ENCODE results near the gene STOX1. TPM values are rescaled to one million over a fixed set of nuclear protein-coding genes. Genes with fewer than 3 reads are reported as not detected.
"Not testable (repeated sequence)": the region's sequence is repeated elsewhere in the genome, so short reads cannot be mapped to it uniquely, and the experiment has no call there.

The STOX1 gene
- polyA plus RNA-seq, 1 donor (not counting 4 experiments of a cell fraction or from before 2014, with no cell fraction given) = 0.14 TPM

DNA sequence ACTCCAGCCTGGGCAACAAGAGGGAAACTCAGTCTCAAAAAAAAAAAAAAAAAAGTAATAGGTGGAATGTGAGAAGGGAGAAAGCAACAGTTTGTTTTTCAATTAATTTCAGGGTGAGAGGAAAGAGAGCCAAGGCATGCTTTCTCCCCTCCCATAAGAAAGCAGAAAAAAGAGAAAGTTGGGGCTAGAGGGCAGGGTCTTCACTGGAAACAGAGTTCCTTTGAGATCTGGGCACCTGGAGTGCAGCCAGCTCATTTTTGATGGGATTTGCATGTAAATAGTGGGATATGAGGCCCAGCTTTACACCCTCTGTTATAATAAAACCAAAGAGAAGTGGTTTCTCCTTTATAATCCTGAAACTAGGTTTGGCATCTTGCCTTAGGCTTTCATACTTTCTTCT is 13.8 kb upstream of the STOX1 start:
- H3K27ac ChIP-seq (ENCODE audit: control insufficient read depth, insufficient read depth, low read length) = no peak overlapping the region
- no peaks in the 10 kb centered on the region for H3K9me1 ChIP-seq (ENCODE audit: control insufficient read depth, extremely low read depth, insufficient read depth, low read length)
- peaks cover 12% of the 10 kb centered on the region for H3K4me1 ChIP-seq (ENCODE audit: control insufficient read depth, extremely low read depth, insufficient read depth, low read length)
- H3K9me3 ChIP-seq (ENCODE audit: control insufficient read depth, low read depth, low read length) = no peaks in the 10 kb centered on the region
- H4K20me1 ChIP-seq (ENCODE audit: control insufficient read depth, extremely low read depth, insufficient read depth, low read length) = no peaks in the 10 kb centered on the region
- H3K27me3 ChIP-seq (ENCODE audit: control insufficient read depth, extremely low read depth, insufficient read depth, low read length) = no peaks in the 10 kb centered on the region
- no peak for FAIRE-seq
- DNase-seq (ENCODE audit: low read depth, low spot score) = no peak
- H3K9ac ChIP-seq (ENCODE audit: control insufficient read depth, extremely low read depth, insufficient read depth, low read length) = no peak overlapping the region
- TF ChIP-seq CTCF (optimal IDR thresholded peaks at IDR 0.05 in 1 of 3, IDR thresholded peaks at IDR 0.05 in 1 of 3, conservative IDR thresholded peaks at IDR 0.05 in 1 of 3; ENCODE audit: extremely low read depth in 1 of 3, insufficient read depth in 2 of 3, low read length in 3 of 3) (no peak), EZH2 (IDR thresholded peaks at IDR 0.05; ENCODE audit: low read length) (no peak)
- dilution Hi-C loops (cut with MboI; ENCODE audit: extremely low pct_ligation_motif_present, low sequenced_read_pairs) = no loop called here
- H3K79me2 ChIP-seq (ENCODE audit: control insufficient read depth, insufficient read depth, low read length) = no peaks in the 10 kb centered on the region
- H2AFZ ChIP-seq (ENCODE audit: control insufficient read depth, low read length) = no peak overlapping the region
- H3K36me3 ChIP-seq (ENCODE audit: control insufficient read depth in 2 of 2, extremely low read depth in 1 of 2, insufficient read depth in 2 of 2, low read length in 2 of 2) = no peaks in the 10 kb centered on the region
- no peak overlapping the region for H3K4me3 ChIP-seq (ENCODE audit: control insufficient read depth in 2 of 3, extremely low read depth in 1 of 3, insufficient read depth in 2 of 3, low read depth in 1 of 3, low read length in 3 of 3)
- no peak overlapping the region for H3K4me2 ChIP-seq (ENCODE audit: control insufficient read depth, extremely low read depth, insufficient read depth, low read depth, low read length)

- FAIRE-seq (peak; percentile 74), DNase-seq (ENCODE audit: low read depth, low spot score) (peak; percentile 55)
- Histone ChIP-seq H3K9me1 (ENCODE audit: control insufficient read depth, extremely low read depth, insufficient read depth, low read length) (no peaks in the 10 kb centered on the region), H3K9me3 (ENCODE audit: control insufficient read depth, low read depth, low read length) (no peaks in the 10 kb centered on the region), H2AFZ (ENCODE audit: control insufficient read depth, low read length) (peak overlapping the region; percentile 54), H3K9ac (ENCODE audit: control insufficient read depth, extremely low read depth, insufficient read depth, low read length) (no peak overlapping the region), H3K4me1 (ENCODE audit: control insufficient read depth, extremely low read depth, insufficient read depth, low read length) (peaks cover 12% of the 10 kb centered on the region), H3K27me3 (ENCODE audit: control insufficient read depth, extremely low read depth, insufficient read depth, low read length) (no peaks in the 10 kb centered on the region), H3K27ac (ENCODE audit: control insufficient read depth, insufficient read depth, low read length) (peak overlapping the region; percentile 22), H4K20me1 (ENCODE audit: control insufficient read depth, extremely low read depth, insufficient read depth, low read length) (no peaks in the 10 kb centered on the region), H3K4me2 (ENCODE audit: control insufficient read depth, extremely low read depth, insufficient read depth, low read depth, low read length) (peak overlapping the region; percentile 53), H3K36me3 (ENCODE audit: control insufficient read depth in 2 of 2, extremely low read depth in 1 of 2, insufficient read depth in 2 of 2, low read length in 2 of 2) (no peaks in the 10 kb centered on the region), H3K4me3 (ENCODE audit: control insufficient read depth in 2 of 3, extremely low read depth in 1 of 3, insufficient read depth in 2 of 3, low read depth in 1 of 3, low read length in 3 of 3) (no peak overlapping the region), H3K79me2 (ENCODE audit: control insufficient read depth, insufficient read depth, low read length) (no peaks in the 10 kb centered on the region)
- dilution Hi-C loops (cut with MboI; ENCODE audit: extremely low pct_ligation_motif_present, low sequenced_read_pairs) = no loop called here
- TF ChIP-seq EZH2 (IDR thresholded peaks at IDR 0.05; ENCODE audit: low read length) (no peak), CTCF (optimal IDR thresholded peaks at IDR 0.05 in 1 of 3, IDR thresholded peaks at IDR 0.05 in 1 of 3, conservative IDR thresholded peaks at IDR 0.05 in 1 of 3; ENCODE audit: extremely low read depth in 1 of 3, insufficient read depth in 2 of 3, low read length in 3 of 3) (no peak)
Observed at GRCh38 chr10:68816796-68817412, 10.4 kb upstream of the STOX1 start.

- DNase-seq (ENCODE audit: low read depth, low spot score); FAIRE-seq; H3K4me2 ChIP-seq (ENCODE audit: control insufficient read depth, extremely low read depth, insufficient read depth, low read depth, low read length); H3K9me1 ChIP-seq (ENCODE audit: control insufficient read depth, extremely low read depth, insufficient read depth, low read length); H3K9me3 ChIP-seq (ENCODE audit: control insufficient read depth, low read depth, low read length); H3K27me3 ChIP-seq (ENCODE audit: control insufficient read depth, extremely low read depth, insufficient read depth, low read length); H3K36me3 ChIP-seq (ENCODE audit: control insufficient read depth in 2 of 2, extremely low read depth in 1 of 2, insufficient read depth in 2 of 2, low read length in 2 of 2); H3K79me2 ChIP-seq (ENCODE audit: control insufficient read depth, insufficient read depth, low read length); H2AFZ ChIP-seq (ENCODE audit: control insufficient read depth, low read length); H3K9ac ChIP-seq (ENCODE audit: control insufficient read depth, extremely low read depth, insufficient read depth, low read length); H3K4me3 ChIP-seq (ENCODE audit: control insufficient read depth in 2 of 3, extremely low read depth in 1 of 3, insufficient read depth in 2 of 3, low read depth in 1 of 3, low read length in 3 of 3); H4K20me1 ChIP-seq (ENCODE audit: control insufficient read depth, extremely low read depth, insufficient read depth, low read length); dilution Hi-C loops (cut with MboI; ENCODE audit: extremely low pct_ligation_motif_present, low sequenced_read_pairs); H3K27ac ChIP-seq (ENCODE audit: control insufficient read depth, insufficient read depth, low read length): not testable (repeated sequence)
- peaks cover 12% of the 10 kb centered on the region for H3K4me1 ChIP-seq (ENCODE audit: control insufficient read depth, extremely low read depth, insufficient read depth, low read length)
Observed at GRCh38 chr10:68820359-68820758, 7.0 kb upstream of the STOX1 start.

DNA sequence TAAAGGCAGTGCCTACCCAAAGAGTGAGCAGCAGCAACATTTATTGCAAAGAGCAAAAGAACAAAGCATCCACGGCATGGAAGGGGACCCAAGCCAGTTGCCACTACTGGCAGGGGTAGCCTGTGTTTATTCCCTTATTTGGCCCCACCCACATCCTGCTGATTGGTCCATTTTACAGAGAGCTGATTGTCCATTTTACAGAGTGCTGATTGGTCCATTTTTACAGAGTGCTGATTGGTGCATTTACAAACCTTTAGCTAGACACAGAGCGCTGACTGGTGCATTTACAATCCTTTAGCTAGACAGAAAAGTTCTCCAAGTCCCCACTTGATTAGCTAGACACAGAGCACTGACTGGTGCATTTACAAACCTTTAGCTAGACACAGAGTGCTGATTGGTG is 4.7 kb upstream of the STOX1 start:
- DNase-seq (ENCODE audit: low read depth, low spot score); H3K27me3 ChIP-seq (ENCODE audit: control insufficient read depth, extremely low read depth, insufficient read depth, low read length); H4K20me1 ChIP-seq (ENCODE audit: control insufficient read depth, extremely low read depth, insufficient read depth, low read length); H3K9ac ChIP-seq (ENCODE audit: control insufficient read depth, extremely low read depth, insufficient read depth, low read length); FAIRE-seq; H2AFZ ChIP-seq (ENCODE audit: control insufficient read depth, low read length); H3K27ac ChIP-seq (ENCODE audit: control insufficient read depth, insufficient read depth, low read length); H3K4me1 ChIP-seq (ENCODE audit: control insufficient read depth, extremely low read depth, insufficient read depth, low read length); H3K9me1 ChIP-seq (ENCODE audit: control insufficient read depth, extremely low read depth, insufficient read depth, low read length); H3K79me2 ChIP-seq (ENCODE audit: control insufficient read depth, insufficient read depth, low read length); H3K4me3 ChIP-seq (ENCODE audit: control insufficient read depth in 2 of 3, extremely low read depth in 1 of 3, insufficient read depth in 2 of 3, low read depth in 1 of 3, low read length in 3 of 3); H3K9me3 ChIP-seq (ENCODE audit: control insufficient read depth, low read depth, low read length); H3K36me3 ChIP-seq (ENCODE audit: control insufficient read depth in 2 of 2, extremely low read depth in 1 of 2, insufficient read depth in 2 of 2, low read length in 2 of 2); dilution Hi-C loops (cut with MboI; ENCODE audit: extremely low pct_ligation_motif_present, low sequenced_read_pairs); H3K4me2 ChIP-seq (ENCODE audit: control insufficient read depth, extremely low read depth, insufficient read depth, low read depth, low read length): not testable (repeated sequence)

All from keratinocyte (primary cell).